ENCODE measurements around the gene ZNF541.

ZNF541 gene, protein sequence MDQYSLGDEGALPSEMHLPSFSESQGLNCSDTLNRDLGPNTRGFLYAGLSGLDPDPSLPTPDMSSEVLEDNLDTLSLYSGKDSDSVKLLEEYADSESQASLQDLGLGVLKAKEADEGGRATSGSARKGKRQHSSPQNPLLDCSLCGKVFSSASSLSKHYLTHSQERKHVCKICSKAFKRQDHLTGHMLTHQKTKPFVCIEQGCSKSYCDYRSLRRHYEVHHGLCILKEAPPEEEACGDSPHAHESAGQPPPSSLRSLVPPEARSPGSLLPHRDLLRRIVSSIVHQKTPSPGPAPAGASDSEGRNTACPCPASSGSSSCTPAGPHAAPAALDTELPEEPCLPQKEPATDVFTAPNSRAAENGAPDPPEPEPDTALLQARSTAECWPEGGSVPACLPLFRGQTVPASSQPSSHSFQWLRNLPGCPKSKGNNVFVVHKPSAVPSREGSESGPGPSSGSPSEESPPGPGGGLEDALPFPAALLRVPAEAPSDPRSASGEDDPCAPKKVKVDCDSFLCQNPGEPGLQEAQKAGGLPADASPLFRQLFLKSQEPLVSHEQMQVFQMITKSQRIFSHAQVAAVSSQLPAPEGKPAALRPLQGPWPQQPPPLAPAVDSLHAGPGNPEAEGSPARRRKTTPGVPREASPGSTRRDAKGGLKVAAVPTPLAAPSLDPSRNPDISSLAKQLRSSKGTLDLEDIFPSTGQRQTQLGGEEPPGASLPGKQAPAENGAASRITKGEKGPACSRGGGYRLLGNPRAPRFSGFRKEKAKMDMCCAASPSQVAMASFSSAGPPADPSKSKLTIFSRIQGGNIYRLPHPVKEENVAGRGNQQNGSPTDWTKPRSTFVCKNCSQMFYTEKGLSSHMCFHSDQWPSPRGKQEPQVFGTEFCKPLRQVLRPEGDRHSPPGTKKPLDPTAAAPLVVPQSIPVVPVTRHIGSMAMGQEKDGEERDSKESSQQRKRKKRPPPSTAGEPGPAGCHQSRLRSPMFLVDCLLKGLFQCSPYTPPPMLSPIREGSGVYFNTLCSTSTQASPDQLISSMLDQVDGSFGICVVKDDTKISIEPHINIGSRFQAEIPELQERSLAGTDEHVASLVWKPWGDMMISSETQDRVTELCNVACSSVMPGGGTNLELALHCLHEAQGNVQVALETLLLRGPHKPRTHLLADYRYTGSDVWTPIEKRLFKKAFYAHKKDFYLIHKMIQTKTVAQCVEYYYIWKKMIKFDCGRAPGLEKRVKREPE (N-terminal part only)

DNA sequence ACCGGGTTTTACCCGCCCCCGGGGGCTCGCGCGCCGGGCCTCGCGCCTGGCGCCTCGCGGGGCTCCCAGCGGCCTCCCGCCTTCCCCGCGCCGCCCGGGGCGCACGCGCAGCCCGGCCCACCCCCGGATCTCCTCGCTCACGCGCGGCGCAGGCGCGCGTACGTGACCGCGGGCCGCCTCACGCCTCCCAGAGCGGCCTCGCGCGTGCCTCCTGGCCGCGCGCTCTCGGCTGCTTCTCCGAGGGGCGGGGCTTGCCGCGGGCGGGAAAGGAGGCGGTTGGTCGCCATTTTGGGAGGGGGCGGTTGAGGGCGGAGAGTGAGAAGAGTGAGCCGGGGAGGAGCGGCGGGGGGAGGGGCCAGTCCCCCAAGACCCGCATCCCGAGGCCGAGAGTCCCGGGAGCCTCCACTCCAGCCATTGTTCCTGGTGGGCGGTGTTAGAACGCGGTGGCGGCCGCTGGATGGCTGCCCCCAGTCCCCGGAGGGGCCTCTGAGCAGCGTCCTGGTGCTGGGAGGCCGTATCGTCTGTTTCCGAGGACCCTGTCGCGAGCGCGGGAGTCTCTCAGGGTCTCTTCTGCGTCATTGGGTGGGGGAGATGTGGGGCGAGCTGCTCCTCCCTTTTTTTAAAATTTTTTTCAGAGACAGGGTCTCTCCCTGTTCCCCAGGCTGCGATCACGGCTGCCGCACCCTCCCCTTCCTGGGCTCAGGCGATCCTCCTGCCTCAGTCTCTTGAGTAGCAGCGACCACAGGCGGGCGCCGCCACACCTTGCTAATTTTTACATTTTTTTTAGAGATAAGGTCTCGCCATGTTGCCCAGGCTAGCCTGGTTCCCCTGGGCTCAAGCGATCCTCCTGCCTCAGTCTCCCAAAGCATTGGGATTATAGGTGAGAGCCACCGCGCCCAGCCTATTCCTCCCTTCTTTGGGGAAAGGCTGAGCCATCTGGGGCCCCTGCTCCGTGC, at the start of gene ZNF541:
TSS of gene ZNF541 (minus strand) at position 78 of the 956 bp plus-strand sequence. CDS start 17,292 bp downstream, outside the sequence.
- Mint-ChIP-seq H3K9me3 (peaks cover 2% of the 10 kb centered on the region), H3K27ac (no peak within 1 kb of the TSS), H3K27me3 (peaks cover 18% of the 10 kb centered on the region), H3K4me3 (peak within 1 kb of the TSS; percentile 45), H3K4me1 (peaks cover 9% of the 10 kb centered on the region), H3K36me3 (peaks cover 5% of the 10 kb centered on the region)
- DNase-seq (ENCODE audit: low spot score in 2 of 2) (no peak), ATAC-seq (ENCODE audit: low read depth) (peak; percentile 33)

DNA sequence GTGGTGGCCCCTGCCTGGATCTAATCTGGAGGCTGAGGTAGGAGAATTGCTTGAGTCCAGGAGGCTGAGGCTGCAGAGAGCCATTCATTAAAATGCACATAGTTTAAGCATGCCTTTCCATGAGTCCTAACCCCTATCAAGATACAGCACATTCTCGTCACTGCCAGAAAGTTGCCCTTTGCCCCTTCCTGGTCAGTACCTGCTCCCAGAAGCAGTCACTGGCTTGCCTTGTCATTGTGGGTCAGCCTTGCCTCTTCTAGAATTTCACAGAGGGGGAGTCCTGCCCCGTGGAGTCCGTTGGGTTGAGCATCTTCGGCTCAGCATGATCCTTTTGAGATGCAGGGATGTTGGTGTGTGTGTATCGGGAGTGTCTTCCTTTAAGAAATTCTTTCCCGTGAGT, 46.8 kb upstream of the ZNF541 start:
- no peak for ATAC-seq (ENCODE audit: low read depth)
- peaks cover 17% of the 10 kb centered on the region for H3K36me3 Mint-ChIP-seq
- no peaks in the 10 kb centered on the region for H3K27me3 Mint-ChIP-seq
- no peaks in the 10 kb centered on the region for H3K9me3 Mint-ChIP-seq
- no peak overlapping the region for H3K4me3 Mint-ChIP-seq
- peaks cover 14% of the 10 kb centered on the region for H3K4me1 Mint-ChIP-seq
- DNase-seq (ENCODE audit: low spot score in 2 of 2) = no peak
- no peak overlapping the region for H3K27ac Mint-ChIP-seq

DNA sequence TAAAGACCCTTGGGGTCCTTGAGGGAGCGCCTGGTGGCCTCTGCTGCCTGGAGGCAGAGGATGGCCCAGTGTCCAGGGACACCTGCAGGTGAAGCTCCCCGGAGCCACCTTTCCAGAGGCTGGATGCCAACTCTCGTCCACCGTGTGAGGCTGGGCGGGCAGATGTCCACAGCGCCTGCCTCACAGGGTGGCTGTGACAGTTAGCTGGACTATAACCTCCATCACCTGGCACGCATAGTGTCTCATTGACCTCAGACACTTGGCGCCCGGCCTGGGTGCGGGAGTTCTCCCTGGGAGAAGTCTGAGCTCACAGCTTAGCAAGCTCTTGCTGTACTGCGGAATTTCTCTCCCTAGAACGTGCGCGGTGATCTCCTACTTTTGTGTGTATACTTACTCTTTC, 45.8 kb upstream of the ZNF541 start:
- peaks cover 14% of the 10 kb centered on the region for H3K4me1 Mint-ChIP-seq
- no peak for DNase-seq (ENCODE audit: low spot score in 2 of 2)

DNA sequence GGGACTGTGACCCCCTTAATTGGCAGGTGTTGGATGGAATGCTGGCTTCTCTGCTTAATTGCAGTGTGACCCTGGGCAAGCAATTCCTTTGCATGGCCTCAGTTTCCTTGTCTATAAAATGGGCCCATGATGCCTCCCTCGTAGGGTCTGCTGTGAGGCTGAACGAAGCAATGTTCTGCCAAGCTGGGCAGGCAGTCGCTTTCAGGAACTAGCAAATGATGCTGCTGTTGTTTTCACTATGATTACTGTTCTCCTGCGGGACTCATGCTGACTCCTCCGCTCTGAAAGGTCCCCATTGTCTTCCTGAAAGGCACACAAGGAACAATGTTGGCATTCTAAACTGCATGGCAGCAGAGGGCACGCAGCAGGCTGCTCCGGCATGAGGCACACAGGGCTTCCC, 42.8 kb upstream of the ZNF541 start:
- Mint-ChIP-seq H3K4me1 (peaks cover 30% of the 10 kb centered on the region), H3K27ac (no peak overlapping the region), H3K36me3 (peaks cover 11% of the 10 kb centered on the region), H3K27me3 (no peaks in the 10 kb centered on the region), H3K9me3 (peaks cover 2% of the 10 kb centered on the region), H3K4me3 (no peak overlapping the region)
- ATAC-seq (ENCODE audit: low read depth) (no peak), DNase-seq (ENCODE audit: low spot score in 2 of 2) (no peak)

More for the DNA sequence above, 45.8 kb upstream of the ZNF541 start:
- ATAC-seq (ENCODE audit: low read depth) = no peak
- H3K9me3 Mint-ChIP-seq = peaks cover 2% of the 10 kb centered on the region
- peaks cover 16% of the 10 kb centered on the region for H3K36me3 Mint-ChIP-seq
- no peak overlapping the region for H3K4me3 Mint-ChIP-seq
- no peak overlapping the region for H3K27ac Mint-ChIP-seq
- H3K27me3 Mint-ChIP-seq = no peaks in the 10 kb centered on the region

DNA sequence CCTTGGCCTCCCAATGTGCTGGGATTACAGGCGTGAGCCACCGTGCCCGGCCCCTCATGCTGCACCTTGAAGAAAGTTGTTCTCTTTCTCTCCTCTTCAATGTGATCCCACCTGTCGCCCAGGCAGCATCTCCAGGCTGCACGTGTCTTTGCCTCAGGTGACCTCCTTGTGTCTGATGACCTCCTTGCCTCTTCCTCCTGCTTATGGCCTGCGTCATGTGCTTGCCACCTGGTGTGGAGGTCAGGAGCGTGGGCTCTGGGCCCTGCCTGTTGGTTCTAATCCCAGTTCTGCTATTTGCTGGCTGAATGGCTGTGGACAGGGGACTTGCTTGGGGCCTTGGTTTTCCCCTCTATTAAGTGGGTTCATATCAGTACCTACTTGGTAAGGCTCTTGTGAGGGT, 42.3 kb upstream of the ZNF541 start:
- peak; percentile 58 for ATAC-seq (ENCODE audit: low read depth)
- H3K4me1 Mint-ChIP-seq = peaks cover 35% of the 10 kb centered on the region
- no peak overlapping the region for H3K4me3 Mint-ChIP-seq
- peaks cover 2% of the 10 kb centered on the region for H3K9me3 Mint-ChIP-seq
- peak overlapping the region; percentile 2 for H3K27ac Mint-ChIP-seq
- peaks cover 11% of the 10 kb centered on the region for H3K36me3 Mint-ChIP-seq
- no peaks in the 10 kb centered on the region for H3K27me3 Mint-ChIP-seq
- DNase-seq (ENCODE audit: low spot score in 2 of 2) = no peak

DNA sequence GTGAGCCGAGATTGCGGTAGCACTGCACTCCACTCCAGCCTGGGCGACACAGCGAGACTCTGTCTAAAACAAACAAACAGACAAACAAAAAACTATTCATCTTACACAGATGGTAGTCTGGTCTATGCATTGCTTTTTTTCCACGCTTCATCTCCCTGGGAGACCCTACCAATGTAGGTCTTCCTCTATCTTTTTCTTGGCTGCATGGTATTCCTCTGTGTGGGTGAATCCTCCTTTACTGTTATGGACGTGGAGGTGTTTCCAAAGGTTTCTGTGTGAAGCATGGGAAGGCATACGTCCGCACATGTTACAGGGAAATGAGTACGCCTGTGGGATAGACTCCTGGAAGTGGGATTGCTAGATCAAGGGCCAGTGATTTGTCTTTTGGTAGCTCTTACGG, 41.6 kb upstream of the ZNF541 start:
- Mint-ChIP-seq H3K36me3 (peaks cover 8% of the 10 kb centered on the region), H3K4me1 (peaks cover 32% of the 10 kb centered on the region), H3K27me3 (no peaks in the 10 kb centered on the region), H3K9me3 (peaks cover 2% of the 10 kb centered on the region), H3K27ac (no peak overlapping the region), H3K4me3 (no peak overlapping the region)
- DNase-seq (ENCODE audit: low spot score in 2 of 2) = no peak
- no peak for ATAC-seq (ENCODE audit: low read depth)

DNA sequence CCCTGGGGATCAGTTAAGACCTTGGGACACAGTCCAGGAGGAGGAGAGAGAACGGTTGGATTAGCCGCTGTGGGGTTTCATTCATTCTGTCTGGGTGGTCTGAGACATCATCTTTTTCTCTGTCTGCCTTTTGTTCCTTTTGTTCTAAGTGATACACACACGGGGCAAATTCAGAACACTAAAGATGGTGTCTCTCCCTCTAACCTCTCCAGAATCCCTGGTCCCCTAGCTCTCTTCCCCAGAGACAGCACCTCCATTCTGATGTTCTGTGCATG, 41.0 kb upstream of the ZNF541 start:
- no peak for ATAC-seq (ENCODE audit: low read depth)
- peaks cover 7% of the 10 kb centered on the region for H3K36me3 Mint-ChIP-seq
- no peak for DNase-seq (ENCODE audit: low spot score in 2 of 2)
- H3K4me1 Mint-ChIP-seq = peaks cover 32% of the 10 kb centered on the region
- no peaks in the 10 kb centered on the region for H3K27me3 Mint-ChIP-seq
- H3K27ac Mint-ChIP-seq = no peak overlapping the region
- H3K9me3 Mint-ChIP-seq = peaks cover 2% of the 10 kb centered on the region
- H3K4me3 Mint-ChIP-seq = no peak overlapping the region

DNA sequence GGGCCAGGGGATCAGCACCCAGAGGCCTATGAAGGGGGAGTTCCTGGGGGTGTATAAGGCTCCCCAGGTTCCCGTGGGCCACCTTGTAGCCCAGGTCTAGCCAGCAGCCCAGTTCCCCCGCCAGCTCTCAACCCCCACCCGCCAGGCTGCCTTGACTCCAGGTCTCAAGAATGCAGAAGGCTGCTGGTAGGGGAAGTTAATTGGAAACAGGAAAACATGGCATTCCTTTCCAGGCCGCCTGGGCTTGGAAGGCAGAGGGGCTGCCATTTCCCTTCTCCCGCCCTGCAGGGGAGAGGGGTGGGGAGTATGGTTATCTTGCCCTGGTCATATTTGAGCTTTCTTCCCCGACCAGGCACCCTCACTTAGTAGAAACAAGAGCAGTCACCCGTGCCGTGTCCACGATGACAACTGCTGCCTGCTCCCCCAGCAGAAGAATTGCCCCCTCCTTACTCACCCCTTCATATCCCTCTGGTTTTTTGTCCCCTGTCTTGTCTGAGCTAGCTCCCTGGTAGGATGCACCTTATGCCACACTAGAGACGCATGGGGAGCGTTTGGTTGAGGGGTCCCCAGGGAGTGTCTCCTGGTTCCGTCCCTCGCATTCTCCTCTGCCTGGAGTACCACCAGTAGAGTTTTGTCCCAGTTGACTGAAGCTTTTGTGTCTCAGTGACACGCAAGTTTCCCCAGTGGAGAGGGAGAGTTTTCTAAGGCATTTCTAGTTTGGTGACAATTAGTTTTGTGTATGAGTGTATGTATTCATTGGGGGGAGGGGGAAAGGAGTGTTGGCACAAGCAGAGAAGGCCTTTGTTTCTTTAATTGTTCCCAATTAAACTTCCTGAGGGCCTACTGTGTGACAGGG, 40.4 kb upstream of the ZNF541 start:
- DNase-seq (ENCODE audit: low spot score in 2 of 2) (no peak), ATAC-seq (ENCODE audit: low read depth) (no peak)
- no peak overlapping the region for H3K27ac Mint-ChIP-seq
- peaks cover 32% of the 10 kb centered on the region for H3K4me1 Mint-ChIP-seq
- H3K27me3 Mint-ChIP-seq = no peaks in the 10 kb centered on the region
- H3K36me3 Mint-ChIP-seq = peaks cover 7% of the 10 kb centered on the region
- no peak overlapping the region for H3K4me3 Mint-ChIP-seq
- H3K9me3 Mint-ChIP-seq = peaks cover 2% of the 10 kb centered on the region

DNA sequence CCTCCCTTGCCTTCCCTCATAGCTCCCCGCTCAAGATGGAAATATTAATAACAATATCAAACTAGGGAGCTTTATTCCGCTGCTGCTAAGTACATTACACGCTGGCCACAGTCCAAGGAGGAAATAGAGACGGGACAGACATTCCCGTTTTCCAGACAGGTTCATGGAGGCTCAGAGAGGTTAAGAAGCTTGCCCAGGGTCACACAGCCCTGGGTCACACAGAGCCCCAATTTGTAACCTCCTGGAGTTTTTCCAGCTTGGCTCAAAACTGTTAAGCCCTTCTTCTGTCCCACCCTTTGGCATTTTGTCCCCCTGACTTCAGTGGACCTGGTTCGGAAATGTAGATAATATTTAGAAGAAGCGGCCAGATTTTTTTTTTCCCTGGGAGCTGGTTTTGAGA, 38.0 kb upstream of the ZNF541 start:
- H3K27me3 Mint-ChIP-seq = no peaks in the 10 kb centered on the region
- H3K4me1 Mint-ChIP-seq = peaks cover 36% of the 10 kb centered on the region
- H3K36me3 Mint-ChIP-seq = peaks cover 7% of the 10 kb centered on the region
- DNase-seq (ENCODE audit: low spot score in 2 of 2) = no peak
- H3K27ac Mint-ChIP-seq = no peak overlapping the region
- peaks cover 2% of the 10 kb centered on the region for H3K9me3 Mint-ChIP-seq
- ATAC-seq (ENCODE audit: low read depth) = no peak
- peak overlapping the region; percentile 82 for H3K4me3 Mint-ChIP-seq

DNA sequence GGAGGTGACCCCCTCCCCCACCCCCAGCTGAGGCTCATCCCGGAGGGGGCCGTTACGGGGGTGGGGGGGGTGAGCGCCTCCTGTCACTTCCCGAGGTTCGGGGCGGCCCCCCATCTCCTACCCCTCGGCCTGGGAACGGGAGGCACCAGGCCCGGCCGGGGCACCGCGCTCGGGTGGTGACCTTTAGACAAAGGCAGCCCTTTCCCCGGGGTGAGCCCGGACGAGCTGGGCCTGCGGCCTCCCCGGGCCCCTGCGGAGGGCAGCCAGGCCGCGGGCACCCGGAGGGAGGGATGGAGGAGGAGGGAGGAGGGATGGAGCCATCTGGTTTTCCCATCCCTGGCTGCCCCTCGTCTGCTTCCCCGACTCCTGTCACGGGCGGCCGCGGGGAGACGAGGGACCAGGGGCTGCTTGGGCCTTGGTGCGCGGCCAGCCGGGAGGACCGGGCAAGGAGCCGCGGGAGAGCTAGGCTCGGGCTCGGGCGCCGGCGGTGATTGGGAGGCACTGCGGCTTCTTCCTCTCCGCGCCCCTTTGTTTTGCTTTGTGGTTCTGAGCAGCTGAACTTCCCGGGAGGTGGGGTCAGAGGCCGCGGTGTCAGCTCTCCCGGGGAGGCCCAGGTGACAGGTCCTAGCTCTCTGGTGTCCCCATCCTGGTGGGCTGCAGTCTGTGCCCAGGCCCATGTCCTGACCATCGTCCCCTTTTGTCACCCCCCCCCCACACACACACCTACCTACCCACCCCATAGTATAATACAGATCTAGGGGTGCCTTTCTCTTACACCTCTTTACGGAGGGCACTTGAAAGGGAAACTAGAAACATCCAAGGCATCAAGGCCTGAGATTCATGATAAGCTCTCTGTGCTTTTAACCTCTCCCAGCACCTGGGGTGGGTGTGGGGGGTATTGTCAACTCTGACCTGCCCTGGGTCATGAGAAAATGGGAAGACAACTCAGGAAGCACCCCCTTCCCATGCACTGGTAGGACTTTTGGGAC, 37.3 kb upstream of the ZNF541 start:
- peaks cover 5% of the 10 kb centered on the region for H3K36me3 Mint-ChIP-seq
- no peaks in the 10 kb centered on the region for H3K27me3 Mint-ChIP-seq
- ATAC-seq (ENCODE audit: low read depth) (no peak), DNase-seq (ENCODE audit: low spot score in 2 of 2) (peak in 1 of 2 donors; percentile 45)
- peaks cover 2% of the 10 kb centered on the region for H3K9me3 Mint-ChIP-seq
- H3K4me1 Mint-ChIP-seq = peaks cover 30% of the 10 kb centered on the region
- peak overlapping the region; percentile 60 for H3K27ac Mint-ChIP-seq
- H3K4me3 Mint-ChIP-seq = peak overlapping the region; percentile 82

DNA sequence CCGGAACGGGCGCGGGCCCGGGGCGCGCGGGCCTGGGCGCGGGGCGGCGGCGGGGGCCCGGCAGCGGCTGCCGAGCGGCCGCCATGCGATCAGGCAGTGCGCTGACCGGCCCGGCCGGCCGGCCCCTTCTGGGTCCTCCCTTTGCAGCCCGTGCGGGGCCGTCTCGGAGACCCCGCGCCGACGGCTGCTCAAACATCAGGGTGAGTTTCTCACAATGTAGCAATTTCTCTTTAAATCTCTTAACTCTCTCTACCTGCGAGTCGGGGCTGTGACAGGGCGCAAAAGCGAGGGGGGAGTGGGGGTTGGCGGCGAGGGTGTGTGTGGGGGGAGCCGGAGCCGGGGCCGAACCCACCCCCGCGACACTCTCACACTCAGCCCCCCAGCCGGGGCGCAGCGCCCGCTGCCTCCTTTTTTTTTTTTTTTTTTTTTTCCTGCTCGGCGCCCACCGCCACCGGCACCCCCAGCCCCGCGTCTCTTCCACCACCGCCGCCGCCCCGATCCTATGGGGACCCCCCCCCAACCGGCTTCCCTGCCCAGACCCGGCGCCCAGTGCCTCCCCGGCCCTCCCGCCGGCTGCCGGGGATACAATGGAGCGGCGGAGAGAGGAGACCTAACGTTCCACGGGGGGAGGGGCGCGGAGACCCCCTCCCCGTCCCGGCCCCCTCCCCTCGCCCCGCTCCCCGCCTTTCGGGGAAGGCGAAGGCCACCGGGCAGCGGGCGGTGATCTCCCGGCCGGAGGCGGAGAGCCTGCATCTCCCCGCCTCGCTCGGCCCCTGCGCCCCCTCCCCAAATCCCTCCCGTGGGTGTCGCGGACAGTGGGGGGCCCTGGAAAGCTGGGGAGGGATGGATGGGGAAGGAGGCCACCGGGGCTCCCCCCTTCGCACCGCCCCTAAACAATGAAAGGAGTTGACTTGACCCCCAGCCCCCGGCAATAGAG, 36.3 kb upstream of the ZNF541 start, which contains the start of gene BICRA:
TSS of gene BICRA (plus strand) at position 166 of the 937 bp plus-strand sequence. CDS start 64,441 bp downstream, outside the sequence.
- ATAC-seq (ENCODE audit: low read depth) = peak; percentile 69
- H3K27ac Mint-ChIP-seq = peak within 1 kb of the TSS; percentile 89
- H3K27me3 Mint-ChIP-seq = no peaks in the 10 kb centered on the region
- peaks cover 1% of the 10 kb centered on the region for H3K36me3 Mint-ChIP-seq
- no peaks in the 10 kb centered on the region for H3K9me3 Mint-ChIP-seq
- peak within 1 kb of the TSS; percentile 93 for H3K4me3 Mint-ChIP-seq
- DNase-seq (ENCODE audit: low spot score in 2 of 2) = peak; percentile 71 to 87
- peaks cover 27% of the 10 kb centered on the region for H3K4me1 Mint-ChIP-seq

Data from memory B cell (primary cell).